Measurements from ENCODE around the gene ETV5. TPM values are rescaled to one million over a fixed set of nuclear protein-coding genes. Genes with fewer than 3 reads are reported as not detected.

ETV5 gene
- total RNA-seq, 6 experiments from 2014 or later: 4.5 to 15.4 (median 8.2) TPM

- TF ChIP-seq CTCF (IDR thresholded peaks at IDR 0.05) (no peak), POLR2A (IDR thresholded peaks at IDR 0.05) (no peak)
- H3K4me1 ChIP-seq: no peaks in the 10 kb centered on the region
- H3K9me3 ChIP-seq: no peaks in the 10 kb centered on the region
- DNase-seq: no peak
- 88% methylated on average over 9 of the region's 12 CpGs for whole genome bisulfite sequencing (ENCODE audit: insufficient coverage, low coverage, low lambda C conversion rate, missing lambda C conversion rate)
- H3K36me3 ChIP-seq: peaks cover 0 to 6% (median 0%) of the 10 kb centered on the region in 4 donors
- no peak overlapping the region for H3K4me3 ChIP-seq
- intact Hi-C loops (cut with DNase I): no loop called here
- no peak for ATAC-seq
- H3K27me3 ChIP-seq: no peaks in the 10 kb centered on the region
- H3K27ac ChIP-seq: no peak overlapping the region
Observed at GRCh38 chr3:186053954-186054791, 54.7 kb downstream of the ETV5 start.

GRCh38 chr3:186052096-186052840 is 56.6 kb downstream of the ETV5 start:
- TF ChIP-seq CTCF (IDR thresholded peaks at IDR 0.05) (no peak), POLR2A (IDR thresholded peaks at IDR 0.05) (no peak)
- Histone ChIP-seq H3K4me3 (no peak overlapping the region), H3K27me3 (no peaks in the 10 kb centered on the region), H3K36me3 (peaks cover 0 to 6% (median 0%) of the 10 kb centered on the region in 4 donors), H3K9me3 (no peaks in the 10 kb centered on the region), H3K27ac (no peak overlapping the region), H3K4me1 (no peaks in the 10 kb centered on the region)
- WGBS (ENCODE audit: insufficient coverage, low coverage, low lambda C conversion rate, missing lambda C conversion rate): 63% methylated on average over 3 of the region's 7 CpGs
- intact Hi-C loops (cut with DNase I): no loop called here
- DNase-seq (no peak), ATAC-seq (no peak)

GRCh38 chr3:186049001-186049400 is 59.9 kb downstream of the ETV5 start:
- Histone ChIP-seq H3K4me3 (no peak overlapping the region), H3K4me1 (no peaks in the 10 kb centered on the region), H3K27me3 (no peaks in the 10 kb centered on the region), H3K27ac (no peak overlapping the region), H3K36me3 (peaks cover 0 to 6% (median 0%) of the 10 kb centered on the region in 4 donors), H3K9me3 (no peaks in the 10 kb centered on the region)
- DNase-seq (no peak), ATAC-seq (no peak)
- intact Hi-C loops (cut with DNase I): no loop called here
- TF ChIP-seq CTCF (IDR thresholded peaks at IDR 0.05) (no peak), POLR2A (IDR thresholded peaks at IDR 0.05) (no peak)
- WGBS (ENCODE audit: insufficient coverage, low coverage, low lambda C conversion rate, missing lambda C conversion rate): 89% methylated on average over 4 of the region's 4 CpGs

DNA sequence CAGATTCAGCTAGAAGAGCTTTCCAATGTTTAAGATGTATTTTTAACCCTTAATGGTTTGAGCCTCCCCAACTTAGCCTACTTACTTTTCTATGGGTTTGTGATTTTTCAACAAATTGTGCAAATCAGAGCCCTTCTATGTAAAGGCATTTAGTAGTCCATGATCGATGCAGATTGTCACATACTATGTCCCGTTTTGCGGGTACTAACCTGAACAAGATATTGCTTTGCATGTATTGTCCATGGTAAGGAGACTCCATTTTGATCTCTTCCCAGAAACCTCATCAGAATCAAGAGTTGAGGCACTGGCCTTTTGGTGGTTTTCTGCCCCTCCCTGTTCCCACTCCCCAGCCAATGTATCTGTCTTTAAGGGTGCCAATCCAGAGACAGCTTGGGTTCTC is 60.8 kb downstream of the ETV5 start:
- intact Hi-C loops (cut with DNase I): no loop called here
- H3K27me3 ChIP-seq: no peaks in the 10 kb centered on the region
- no peaks in the 10 kb centered on the region for H3K4me1 ChIP-seq
- ATAC-seq (no peak), DNase-seq (no peak)
- TF ChIP-seq CTCF (IDR thresholded peaks at IDR 0.05): no peak
- no peak for TF ChIP-seq POLR2A (IDR thresholded peaks at IDR 0.05)
- H3K9me3 ChIP-seq: no peaks in the 10 kb centered on the region
- 90% methylated on average over 3 of the region's 3 CpGs for whole genome bisulfite sequencing (ENCODE audit: insufficient coverage, low coverage, low lambda C conversion rate, missing lambda C conversion rate)
- no peak overlapping the region for H3K27ac ChIP-seq
- no peak overlapping the region for H3K4me3 ChIP-seq
- peaks cover 0 to 6% (median 0%) of the 10 kb centered on the region in 4 donors for H3K36me3 ChIP-seq

All from right lobe of liver (tissue), 6 donors.